H1 (cell line): Measurements from ENCODE around the gene CPA2. TPM values are rescaled to one million over a fixed set of nuclear protein-coding genes. Genes with fewer than 3 reads are reported as not detected.

Experiments used
- CTCF ChIA-PET: fragments of 300-600 bp; sonication (Branson Sonifier 250); formaldehyde crosslinking; loops from one replicate; lab custom pipeline; 2021; ENCODE audit not compliant: partially characterized antibody; lab: Charles Lee
- POLR2A ChIA-PET: fragments of 300-600 bp; sonication (Branson Sonifier 250); formaldehyde crosslinking; loops from one replicate; lab custom pipeline; 2021; ENCODE audit warnings: inconsistent platforms; ENCODE audit not compliant: partially characterized antibody; lab: Charles Lee
- DNase-seq, 2 experiments: peaks; one replicate each; pipeline versions ENCODE4 v3.0.0 to v3.0.0-alpha.2; 2010 to 2022; ENCODE audit warnings: low spot score in 2 of 2, low read depth in 1 of 2, mixed read lengths in 1 of 2
- FAIRE-seq: peaks from 2 replicates; lab custom pipeline; 2011; peaks lifted over from hg19 to GRCh38; lab: Jason Lieb, UNC
- H2AFZ ChIP-seq: 2 replicates; pipeline ENCODE4 v1.8.1; 2012; ENCODE audit warnings: low read length, inconsistent platforms
- H2AK5ac ChIP-seq: 2 replicates; pipeline ENCODE4 v1.6.1; 2013; ENCODE audit warnings: low read depth, low read length
- H2BK120ac ChIP-seq: replicated peaks from 2 replicates; pipeline ENCODE3; 2013; ENCODE audit warnings: low read depth, low read length, inconsistent platforms
- H2BK12ac ChIP-seq: 2 replicates; pipeline ENCODE4 v1.6.1; 2013; ENCODE audit warnings: low read depth, low read length
- H2BK15ac ChIP-seq: 2 replicates; pipeline ENCODE4 v1.6.1; 2013; ENCODE audit warnings: low read length
- H2BK20ac ChIP-seq: 2 replicates; pipeline ENCODE4 v1.6.1; 2013; ENCODE audit warnings: low read length
- H2BK5ac ChIP-seq: 2 replicates; pipeline ENCODE4 v1.6.1; 2013; ENCODE audit warnings: low read depth, low read length
- H3K14ac ChIP-seq: 2 replicates; pipeline ENCODE4 v1.6.1; 2013; ENCODE audit warnings: inconsistent platforms; ENCODE audit not compliant: insufficient read length
- H3K18ac ChIP-seq: 2 replicates; pipeline ENCODE4 v1.6.1; 2013; ENCODE audit warnings: low read length; ENCODE audit errors: extremely low read depth
- H3K23ac ChIP-seq: 2 replicates; pipeline ENCODE4 v1.6.1; 2013; ENCODE audit warnings: inconsistent platforms; ENCODE audit not compliant: insufficient read length
- H3K23me2 ChIP-seq: 2 replicates; pipeline ENCODE4 v1.6.1; 2013; ENCODE audit warnings: low read depth, low read length
- H3K27ac ChIP-seq: 2 replicates; pipeline ENCODE4 v1.6.1; 2011; ENCODE audit warnings: low read depth, low read length, inconsistent platforms
- H3K27me3 ChIP-seq, 4 experiments: replicated peaks in 1 of 4; 1 replicate in 1 of 4; 2 replicates in 3 of 4; pipeline versions ENCODE4 v1.6.1 to v1.8.1; 2011 to 2013; ENCODE audit warnings: low read length in 3 of 4, mild to moderate bottlenecking in 3 of 4, inconsistent platforms in 2 of 4, mixed read lengths in 2 of 4, moderate library complexity in 1 of 4; ENCODE audit not compliant: control insufficient read depth in 3 of 4, insufficient read depth in 3 of 4; ENCODE audit errors: extremely low read depth in 1 of 4
- H3K36me3 ChIP-seq, 4 experiments: 2 replicates each; pipeline versions ENCODE4 v1.6.1 to v1.8.1; 2011 to 2013; ENCODE audit warnings: mild to moderate bottlenecking in 4 of 4, low read length in 3 of 4, moderate library complexity in 2 of 4, control low read depth in 1 of 4, inconsistent platforms in 1 of 4; ENCODE audit not compliant: insufficient read depth in 4 of 4, control insufficient read depth in 2 of 4
- H3K4ac ChIP-seq: replicated peaks from 2 replicates; pipeline ENCODE3; 2013; ENCODE audit warnings: low read length, low read depth, mixed read lengths, inconsistent platforms; ENCODE audit not compliant: insufficient read length
- H3K4me1 ChIP-seq, 4 experiments: replicated peaks in 1 of 4; 1 replicate in 1 of 4; 2 replicates in 3 of 4; pipeline versions ENCODE4 v1.6.1 to v1.8.1; 2011 to 2013; ENCODE audit warnings: low read length in 3 of 4, inconsistent platforms in 2 of 4, mixed read lengths in 1 of 4; ENCODE audit not compliant: insufficient read depth in 4 of 4, control insufficient read depth in 3 of 4
- H3K4me2 ChIP-seq, 2 experiments: 2 replicates each; pipeline versions ENCODE4 v1.6.1 to v1.8.1; 2011 to 2013; ENCODE audit warnings: low read depth in 2 of 2, low read length in 2 of 2, control low read depth in 1 of 2, inconsistent platforms in 1 of 2, mild to moderate bottlenecking in 1 of 2; ENCODE audit not compliant: insufficient read depth in 1 of 2
- H3K4me3 ChIP-seq, 4 experiments: fragments of 200-600, 300-600 bp in 1 of 4; sonication (generic), shearing (Covaris generic), sonication (Bioruptor Twin) in 1 of 4; 2 replicates each; pipeline versions ENCODE4 v1.5.1 to v1.8.1; 2011 to 2016; ENCODE audit warnings: low read length in 4 of 4, low read depth in 3 of 4, control low read depth in 2 of 4, inconsistent platforms in 2 of 4, mild to moderate bottlenecking in 2 of 4, mixed read lengths in 1 of 4, moderate library complexity in 1 of 4; ENCODE audit not compliant: insufficient read depth in 2 of 4; ENCODE audit errors: extremely low read depth in 1 of 4
- H3K56ac ChIP-seq: replicated peaks from 2 replicates; pipeline ENCODE3; 2013; ENCODE audit warnings: low read depth, mild to moderate bottlenecking, mixed read lengths, low read length, inconsistent platforms; ENCODE audit not compliant: insufficient read length
- H3K79me1 ChIP-seq: 2 replicates; pipeline ENCODE4 v1.6.1; 2013; ENCODE audit warnings: low read depth, low read length, control low read depth
- H3K79me2 ChIP-seq, 2 experiments: 2 replicates each; pipeline versions ENCODE4 v1.6.1 to v1.8.1; 2012 to 2013; ENCODE audit warnings: low read length in 2 of 2, mild to moderate bottlenecking in 2 of 2, inconsistent platforms in 1 of 2; ENCODE audit not compliant: insufficient read depth in 2 of 2, control insufficient read depth in 1 of 2
- H3K9ac ChIP-seq, 4 experiments: replicated peaks in 1 of 4; 1 replicate in 1 of 4; 2 replicates in 3 of 4; pipeline versions ENCODE4 v1.6.1 to v1.8.1; 2011 to 2013; ENCODE audit warnings: low read depth in 3 of 4, low read length in 3 of 4, control low read depth in 2 of 4, mild to moderate bottlenecking in 2 of 4, moderate library complexity in 2 of 4, inconsistent platforms in 1 of 4; ENCODE audit errors: extremely low read depth in 1 of 4
- H3K9me3 ChIP-seq, 2 experiments: 2 replicates each; pipeline versions ENCODE4 v1.6.1 to v1.8.1; 2012 to 2013; ENCODE audit warnings: mild to moderate bottlenecking in 2 of 2, moderate library complexity in 2 of 2, control low read depth in 1 of 2, inconsistent platforms in 1 of 2, low read depth in 1 of 2, low read length in 1 of 2, mixed read lengths in 1 of 2; ENCODE audit not compliant: insufficient read depth in 2 of 2
- H4K20me1 ChIP-seq, 2 experiments: replicated peaks in 1 of 2; 2 replicates each; pipeline versions ENCODE3 to v1.8.1; 2011 to 2013; ENCODE audit warnings: inconsistent platforms in 2 of 2, low read length in 2 of 2, mild to moderate bottlenecking in 1 of 2; ENCODE audit not compliant: insufficient read depth in 2 of 2, control insufficient read depth in 1 of 2
- H4K5ac ChIP-seq: 2 replicates; pipeline ENCODE4 v1.6.1; 2013; ENCODE audit warnings: low read length, low read depth, mixed read lengths, inconsistent platforms; ENCODE audit not compliant: insufficient read length
- H4K8ac ChIP-seq: 2 replicates; pipeline ENCODE4 v1.8.0; 2013; ENCODE audit warnings: mild to moderate bottlenecking, moderate library complexity, low read length, inconsistent platforms; ENCODE audit not compliant: insufficient read depth; ENCODE audit errors: extremely low read depth
- H4K91ac ChIP-seq: replicated peaks from 2 replicates; pipeline ENCODE3; 2013; ENCODE audit warnings: low read length, mixed read lengths, inconsistent platforms; ENCODE audit not compliant: insufficient read length
- BCL11A ChIP-seq, 2 experiments: IDR thresholded peaks; one replicate each; pipeline ENCODE4 v1.6.1; 2011; ENCODE audit warnings: low read depth in 2 of 2, low read length in 2 of 2, mild to moderate bottlenecking in 2 of 2
- EP300 ChIP-seq, 2 experiments: IDR thresholded peaks; 1 replicate in 1 of 2; 2 replicates in 1 of 2; pipeline ENCODE4 v1.6.1; 2011 to 2012; ENCODE audit warnings: low read depth in 2 of 2, low read length in 2 of 2, mild to moderate bottlenecking in 2 of 2, borderline replicate concordance in 1 of 2, inconsistent platforms in 1 of 2, moderate library complexity in 1 of 2
- JUN ChIP-seq: IDR thresholded peaks from 2 replicates; pipeline ENCODE4 v1.6.1; 2011; ENCODE audit warnings: low read depth, mild to moderate bottlenecking, improper control_type of control experiment, low read length
- JUND ChIP-seq: IDR thresholded peaks from 2 replicates; pipeline ENCODE4 v1.6.1; 2011; ENCODE audit warnings: mild to moderate bottlenecking, improper control_type of control experiment, low read length
- KDM5A ChIP-seq: fragments of 200-600 bp; IDR thresholded peaks from 2 replicates; pipeline ENCODE4 v1.7.1; 2012; ENCODE audit warnings: mild to moderate bottlenecking, low read length, inconsistent platforms, mixed read lengths
- NANOG ChIP-seq: IDR thresholded peaks from 2 replicates; pipeline ENCODE4 v1.6.1; 2011; ENCODE audit warnings: low read length, low read depth, mild to moderate bottlenecking, inconsistent platforms; ENCODE audit not compliant: insufficient read depth, poor library complexity, severe bottlenecking
- RBBP5 ChIP-seq: IDR thresholded peaks from 2 replicates; pipeline ENCODE4 v1.7.1; 2012; ENCODE audit warnings: low read depth, mild to moderate bottlenecking, inconsistent platforms, low read length, moderate library complexity, borderline replicate concordance
- SP2 ChIP-seq: IDR thresholded peaks from 2 replicates; pipeline ENCODE4 v1.6.1; 2012; ENCODE audit warnings: mild to moderate bottlenecking, low read length, inconsistent platforms
- SP4 ChIP-seq: IDR thresholded peaks from 2 replicates; pipeline ENCODE4 v1.6.1; 2012; ENCODE audit warnings: low read length, inconsistent platforms
- TAF7 ChIP-seq: optimal IDR thresholded peaks from 2 replicates; pipeline ENCODE3; 2011; ENCODE audit warnings: low read depth, mild to moderate bottlenecking, inconsistent platforms, low read length, moderate library complexity, borderline replicate concordance
- WGBS, 2 experiments: shearing (Covaris generic) in 1 of 2; methylation state at CpG; one replicate each; pipeline versions ENCODE4 v1.1.6 to v1.1.7; 2013 to 2015; ENCODE audit warnings: low lambda C conversion rate in 2 of 2, mixed read lengths in 2 of 2, inconsistent platforms in 1 of 2, low coverage in 1 of 2, missing lambda C conversion rate in 1 of 2; ENCODE audit not compliant: insufficient replicate concordance in 2 of 2, insufficient coverage in 1 of 2, insufficient read length in 1 of 2; ENCODE audit errors: extremely low coverage in 1 of 2, missing lambda C conversion rate in 1 of 2; 5-methylcytosine and 5-hydroxymethylcytosine counted together
- polyA plus RNA-seq, 7 experiments: library from polyadenylated mRNA; depleted of rRNA in 3 of 7; stranded (reverse) in 5 of 7; unstranded in 2 of 7; fragments of >200 nt in 5 of 7; fragments of 200-250 nt in 2 of 7; gene quantifications; 1 replicate in 5 of 7; 2 replicates in 1 of 7; 4 replicates in 1 of 7; pipeline versions ENCODE4 v1.2.1 to v1.2.3, GENCODE V29; 2011 to 2013; ENCODE audit warnings: missing spikeins in 2 of 7, mixed read lengths in 2 of 7
- total RNA-seq: library from RNA; stranded (reverse); fragmentation: NEBNext Ultra II Directional; extraction: Animal tissue kit (Norgen Biotek cat#: 25700); gene quantifications from 2 replicates; pipeline ENCODE4 v1.2.1, GENCODE V29; 2021
- TF ChIP-seq, protein P1 (sequence below): IDR thresholded peaks from 2 replicates; pipeline ENCODE4 v1.6.1; 2011; ENCODE audit warnings: low read depth, mild to moderate bottlenecking, low read length; ENCODE audit not compliant: insufficient read depth
- TF ChIP-seq, protein P2 (sequence below): IDR thresholded peaks from 2 replicates; pipeline ENCODE4 v1.6.1; 2011; ENCODE audit warnings: low read length, improper control_type of control experiment

The CPA2 gene
- total and polyA plus RNA-seq, 2 of the 8 experiments (the other 6 are each of a cell fraction or from before 2014, with no cell fraction given): 0.21 TPM; not detected in 1

DNA sequence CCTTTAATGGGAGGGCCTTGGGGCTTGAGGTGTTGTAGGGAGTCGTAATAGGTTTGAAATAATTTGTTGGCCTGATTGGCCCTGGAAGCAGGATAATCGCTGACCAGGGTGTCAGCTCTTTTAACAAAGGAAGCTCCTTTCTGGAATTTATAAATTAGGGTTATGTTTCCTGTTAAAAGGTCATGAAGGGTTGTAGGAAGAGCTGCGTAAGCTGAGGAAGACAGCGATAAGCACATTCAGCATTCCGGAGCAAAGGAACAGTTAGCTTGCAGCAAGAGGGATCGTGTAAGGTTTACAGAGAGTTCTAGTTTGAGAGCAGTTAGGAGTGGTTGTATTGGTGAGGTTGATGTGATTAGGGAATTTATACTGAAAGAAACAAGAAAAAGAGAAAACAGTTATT lies 47.6 kb downstream of the CPA2 start:
- no peak overlapping the region for H4K8ac ChIP-seq
- H2BK5ac ChIP-seq: no peak overlapping the region
- DNase-seq: no peak
- H3K23ac ChIP-seq: no peak overlapping the region
- H3K4ac ChIP-seq: no peak overlapping the region
- H2BK20ac ChIP-seq: no peak overlapping the region
- H3K18ac ChIP-seq: no peak overlapping the region
- no peak overlapping the region for H2BK15ac ChIP-seq
- H3K4me3 ChIP-seq: no peak overlapping the region
- no peak overlapping the region for H2BK12ac ChIP-seq
- ChIA-PET CTCF (no interaction called here), POLR2A (no interaction called here)
- no peak overlapping the region for H2BK120ac ChIP-seq
- H4K5ac ChIP-seq: no peak overlapping the region
- H3K9ac ChIP-seq: no peak overlapping the region
- peak overlapping the region; percentile 28; the same call in 1 of the 2 replicates for H2AFZ ChIP-seq
- no peak overlapping the region for H3K27ac ChIP-seq
- no peaks in the 10 kb centered on the region for H3K36me3 ChIP-seq
- H3K4me1 ChIP-seq: no peaks in the 10 kb centered on the region
- no peaks in the 10 kb centered on the region for H3K79me2 ChIP-seq
- H2AK5ac ChIP-seq: no peak overlapping the region
- no peak overlapping the region for H4K91ac ChIP-seq
- TF ChIP-seq EP300 (IDR thresholded peaks at IDR 0.05; ENCODE audit: borderline replicate concordance in 1 of 2, low read depth in 2 of 2, low read length in 2 of 2) (no peak), NANOG (no peak), RBBP5 (no peak), BCL11A (IDR thresholded peaks at IDR 0.05; ENCODE audit: low read depth in 2 of 2, low read length in 2 of 2) (no peak), JUND (no peak), TAF7 (no peak), KDM5A (no peak), SP4 (no peak), JUN (no peak), SP2 (no peak)
- TF ChIP-seq, protein P1, sequence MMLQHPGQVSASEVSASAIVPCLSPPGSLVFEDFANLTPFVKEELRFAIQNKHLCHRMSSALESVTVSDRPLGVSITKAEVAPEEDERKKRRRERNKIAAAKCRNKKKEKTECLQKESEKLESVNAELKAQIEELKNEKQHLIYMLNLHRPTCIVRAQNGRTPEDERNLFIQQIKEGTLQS: no peak
- TF ChIP-seq, protein P2, sequence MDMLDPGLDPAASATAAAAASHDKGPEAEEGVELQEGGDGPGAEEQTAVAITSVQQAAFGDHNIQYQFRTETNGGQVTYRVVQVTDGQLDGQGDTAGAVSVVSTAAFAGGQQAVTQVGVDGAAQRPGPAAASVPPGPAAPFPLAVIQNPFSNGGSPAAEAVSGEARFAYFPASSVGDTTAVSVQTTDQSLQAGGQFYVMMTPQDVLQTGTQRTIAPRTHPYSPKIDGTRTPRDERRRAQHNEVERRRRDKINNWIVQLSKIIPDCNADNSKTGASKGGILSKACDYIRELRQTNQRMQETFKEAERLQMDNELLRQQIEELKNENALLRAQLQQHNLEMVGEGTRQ: no peak
- no peak overlapping the region for H3K56ac ChIP-seq
- FAIRE-seq: no peak
- peaks cover 0 to 3% of the 10 kb centered on the region in 2 experiments; a peak in 2 of 4 replicates for H3K9me3 ChIP-seq
- H3K14ac ChIP-seq: no peak overlapping the region
- H3K27me3 ChIP-seq: no peaks in the 10 kb centered on the region
- no peaks in the 10 kb centered on the region for H3K79me1 ChIP-seq
- H3K4me2 ChIP-seq: no peak overlapping the region
- WGBS, 2 experiments: 89% methylated on average over 6 of the region's 6 CpGs; no CpG with 5 or more reads in 1 of the 2 experiments
- no peaks in the 10 kb centered on the region for H4K20me1 ChIP-seq
- H3K23me2 ChIP-seq: peaks cover 2% of the 10 kb centered on the region; the same call in 1 of the 2 replicates
